LNCaP clone FGC (cell line): ENCODE measurements around the gene RTN4R.

Experiments
- DNase-seq: peaks from one replicate; pipeline ENCODE4 v3.0.0-alpha.2; 2011; ENCODE audit warnings: low read depth
- H3K4me3 ChIP-seq: 2 replicates; pipeline ENCODE4 v1.5.1; 2011; ENCODE audit warnings: mild to moderate bottlenecking, low read depth, low read length, control low read depth
- CTCF ChIP-seq: IDR thresholded peaks from 2 replicates; pipeline ENCODE4 v1.5.1; 2012; ENCODE audit warnings: mild to moderate bottlenecking; ENCODE audit not compliant: control insufficient read depth, insufficient read depth; ENCODE audit errors: extremely low read depth

Gene RTN4R

GRCh38 chr22:20256027-20256426 is 12.1 kb downstream of the RTN4R start:
- TF ChIP-seq CTCF, result no peak
- no peak overlapping the region for H3K4me3 ChIP-seq
- no peak for DNase-seq

- H3K4me3 ChIP-seq, result no peak overlapping the region
- DNase-seq, result peak; percentile 77
- no peak for TF ChIP-seq CTCF
Measured at GRCh38 chr22:20254975-20255946, 12.9 kb downstream of the RTN4R start.

DNA sequence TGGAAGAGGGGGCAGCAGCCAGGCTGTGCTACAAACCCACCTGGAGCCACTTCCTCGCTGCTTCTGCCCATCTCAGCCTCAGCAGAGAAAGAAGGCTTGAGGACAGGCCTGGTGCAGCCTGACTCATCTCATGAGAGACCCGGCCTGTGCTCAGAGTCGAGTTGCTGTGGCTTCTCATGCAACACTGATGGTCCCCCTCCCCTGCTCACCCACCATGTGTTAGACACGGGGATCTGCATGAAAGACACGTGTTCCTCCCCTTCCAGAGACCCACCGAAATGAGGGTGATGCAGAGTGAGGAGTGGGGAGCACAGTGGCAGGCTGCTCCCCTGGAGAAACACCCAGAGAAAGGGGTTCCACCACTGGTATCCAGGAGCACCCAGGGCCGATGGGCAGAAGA is 15.0 kb downstream of the RTN4R start:
- TF ChIP-seq CTCF, result no peak
- DNase-seq, result no peak
- H3K4me3 ChIP-seq, result no peak overlapping the region

DNA sequence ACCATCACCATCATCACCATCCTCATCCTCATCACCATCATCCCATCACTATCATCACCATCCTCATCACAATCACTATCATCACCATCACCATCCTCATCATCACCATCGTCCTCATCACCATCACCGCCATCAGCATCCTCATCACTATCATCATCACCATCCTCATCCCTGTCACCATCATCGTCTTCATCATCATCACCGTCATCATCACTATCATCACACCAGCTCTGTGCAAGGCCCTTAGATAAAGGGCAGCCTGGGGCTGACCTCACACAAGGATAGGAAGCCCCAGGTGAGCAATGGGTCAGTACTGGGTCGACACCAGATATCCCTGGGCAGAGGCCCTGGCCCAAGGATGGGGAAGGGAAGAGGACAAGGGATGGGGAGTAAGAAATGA is 16.1 kb downstream of the RTN4R start:
- H3K4me3 ChIP-seq, result no peak overlapping the region
- TF ChIP-seq CTCF, result no peak
- no peak for DNase-seq

DNA sequence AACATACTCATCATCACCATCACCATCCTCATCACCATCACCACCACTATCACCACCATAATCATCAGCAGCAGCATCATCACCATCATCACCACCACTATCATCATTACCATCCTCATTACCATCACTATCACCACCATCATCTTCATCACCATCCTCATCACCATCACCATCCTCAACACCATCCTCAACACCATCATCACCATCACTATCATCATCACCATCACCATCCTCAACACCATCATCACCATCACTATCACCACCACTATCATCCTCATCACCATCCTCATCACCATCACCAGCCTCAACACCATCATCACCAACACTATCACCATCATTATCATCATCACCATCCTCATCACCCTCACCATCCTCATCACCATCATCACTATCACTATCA is 16.6 kb downstream of the RTN4R start:
- no peak overlapping the region for H3K4me3 ChIP-seq
- DNase-seq, result no peak
- TF ChIP-seq CTCF, result no peak

DNA sequence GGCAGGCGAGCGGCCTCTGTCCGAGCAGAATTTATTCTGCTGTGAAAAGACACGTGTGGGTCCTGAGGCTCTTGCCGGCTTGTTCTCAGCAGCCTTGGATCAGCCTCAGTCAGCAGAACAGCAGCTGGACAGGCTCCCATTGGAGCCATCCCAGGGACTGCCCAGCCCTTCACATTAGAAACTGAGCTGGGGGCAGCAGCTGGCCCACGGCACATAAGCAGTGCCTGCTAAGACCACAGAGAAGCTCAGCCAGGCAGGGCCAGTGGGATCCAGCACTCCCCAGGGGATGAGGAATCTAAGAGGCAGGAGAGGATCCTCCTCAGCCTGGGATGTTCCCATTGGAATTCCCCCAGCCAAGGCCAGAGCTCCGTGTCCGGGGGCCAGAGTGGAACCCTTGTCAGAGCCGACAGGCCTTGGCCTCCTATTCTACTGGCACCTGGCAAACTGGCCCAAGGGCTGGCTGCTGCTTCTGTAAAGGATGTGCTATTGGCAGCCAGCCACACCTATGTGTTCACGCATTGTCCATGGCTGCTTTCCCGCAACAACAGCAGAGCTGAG is 18.2 kb downstream of the RTN4R start:
- H3K4me3 ChIP-seq, result no peak overlapping the region
- no peak for TF ChIP-seq CTCF
- peak; percentile 59 for DNase-seq
